NCI-H524 (cell line): ENCODE results near the gene MARS2.
"Not testable (repeated sequence)": the region's sequence is repeated elsewhere in the genome, so short reads cannot be mapped to it uniquely, and the experiment has no call there.

Experiments
- DNase-seq, 2 experiments: peaks; one replicate each; lab custom pipeline; 2025; lab: John Stamatoyannopoulos, UW

Gene MARS2

DNA sequence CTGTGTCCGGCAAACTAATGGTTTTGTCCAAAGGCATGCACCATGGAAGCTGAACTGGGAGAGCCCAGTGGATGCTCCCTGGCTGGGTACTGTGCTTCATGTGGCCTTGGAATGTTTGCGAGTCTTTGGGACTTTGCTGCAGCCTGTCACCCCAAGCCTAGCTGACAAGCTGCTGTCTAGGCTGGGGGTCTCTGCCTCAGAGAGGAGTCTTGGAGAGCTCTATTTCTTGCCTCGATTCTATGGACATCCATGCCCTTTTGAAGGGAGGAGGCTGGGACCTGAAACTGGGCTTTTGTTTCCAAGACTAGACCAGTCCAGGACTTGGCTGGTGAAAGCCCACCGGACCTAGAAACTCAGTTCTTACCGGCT, 1.7 kb downstream of the MARS2 start:
- no peak for DNase-seq

DNA sequence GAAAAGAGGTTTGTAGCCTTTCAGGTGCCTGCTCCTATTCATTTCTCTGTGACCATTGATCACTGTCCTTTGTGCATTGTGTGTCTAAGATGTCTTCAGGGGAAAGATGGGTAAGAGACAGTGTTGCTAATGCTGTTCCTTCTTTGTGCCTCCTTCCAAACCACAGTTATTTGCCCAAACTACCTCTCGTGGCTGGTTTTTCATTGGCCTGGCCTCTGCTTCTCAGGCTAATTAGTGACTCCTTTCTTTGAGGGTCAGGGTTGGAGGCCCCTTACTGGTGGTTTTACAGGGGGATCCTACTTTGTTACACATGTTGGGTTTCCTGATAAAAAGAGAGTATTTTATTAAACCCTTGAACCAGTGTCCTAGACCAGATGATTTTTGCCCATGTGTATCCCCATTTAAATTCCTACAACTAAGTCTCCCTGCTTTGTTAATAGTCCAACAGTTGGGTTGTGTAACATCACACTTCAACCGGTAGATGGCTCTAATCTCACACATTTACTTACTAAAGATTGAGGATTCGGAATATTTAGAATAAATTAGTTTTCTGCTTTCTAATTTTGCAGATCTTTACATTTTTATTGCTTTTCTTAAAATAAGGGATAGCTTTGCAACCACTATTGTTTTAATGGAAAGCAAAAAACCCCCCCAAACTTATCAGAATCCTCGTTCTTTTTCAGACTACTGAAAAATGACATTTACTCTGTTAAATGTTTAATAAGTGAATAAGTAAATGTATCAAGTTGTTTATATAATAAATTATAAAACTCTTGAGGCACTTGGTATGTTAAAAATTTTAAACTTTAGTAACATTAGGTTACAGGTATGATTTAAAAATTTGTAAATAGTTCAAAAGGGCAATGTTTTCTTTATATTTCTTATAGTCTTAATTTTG, 2.4 kb downstream of the MARS2 start:
- DNase-seq: peak in 1 of 2 experiments; percentile 51

GRCh38 chr2:197708331-197708730, 3.2 kb downstream of the MARS2 start:
- no peak for DNase-seq

DNA sequence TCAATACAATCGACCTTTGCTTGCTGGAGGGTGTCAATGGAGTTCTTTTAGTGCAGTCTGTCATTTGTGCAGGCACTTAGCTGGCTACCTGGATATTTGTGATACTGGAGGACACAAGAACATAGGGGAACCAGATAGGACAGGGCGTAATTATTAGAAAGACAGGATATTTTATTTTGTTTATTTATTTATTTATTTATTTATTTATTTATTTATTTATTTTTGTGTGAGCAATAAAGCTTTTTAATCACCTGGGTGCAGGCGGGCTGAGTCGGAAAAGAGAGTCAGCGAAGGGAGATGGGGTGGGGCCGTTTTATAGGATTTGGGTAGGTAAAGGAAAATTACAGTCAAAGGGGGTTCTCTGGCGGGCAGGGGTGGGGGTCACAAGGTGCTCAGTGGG, 4.0 kb downstream of the MARS2 start:
- not testable (repeated sequence) for DNase-seq

GRCh38 chr2:197710424-197711042, 5.4 kb downstream of the MARS2 start:
- no peak for DNase-seq

DNA sequence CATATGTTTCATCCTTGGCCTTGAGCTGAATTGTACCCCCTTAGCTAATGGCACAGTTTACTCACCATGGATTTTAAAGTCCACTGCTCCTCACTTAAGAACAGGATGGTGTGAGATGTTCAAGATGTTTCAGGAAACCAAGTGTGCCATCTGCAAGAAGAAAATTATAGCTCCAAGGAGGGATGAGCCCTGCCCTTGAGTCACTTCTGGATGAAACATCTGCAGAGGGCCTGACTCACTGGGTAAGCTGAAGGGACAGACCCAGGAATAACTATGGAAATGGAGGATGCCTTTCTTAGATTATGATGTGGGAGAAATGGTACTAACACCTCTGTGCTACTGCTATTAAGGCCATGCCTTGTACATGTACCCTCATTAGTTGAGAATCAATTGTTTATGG, 6.4 kb downstream of the MARS2 start:
- DNase-seq: no peak

DNA sequence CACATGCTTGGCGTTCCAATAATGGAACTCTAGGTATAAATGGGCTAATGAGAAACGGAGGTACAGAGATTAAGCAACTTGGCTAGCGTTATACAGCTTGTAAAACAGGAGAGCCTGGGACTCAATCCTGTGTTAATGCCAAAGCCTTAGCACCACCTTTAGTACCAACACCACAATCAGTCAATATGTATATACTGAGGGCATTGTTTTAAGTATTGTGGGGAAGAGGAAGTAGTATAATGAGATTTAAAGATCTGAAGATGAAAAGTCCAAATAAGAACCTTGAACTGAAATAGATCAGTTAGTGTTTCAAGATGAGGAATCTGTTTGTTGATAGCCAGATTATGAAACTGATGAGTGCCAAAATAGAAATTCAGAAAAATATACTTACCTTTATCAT, 8.1 kb downstream of the MARS2 start:
- DNase-seq: no peak

- no peak for DNase-seq
Measured at GRCh38 chr2:197717863-197718262, 12.7 kb downstream of the MARS2 start.

- no peak for DNase-seq
Measured at GRCh38 chr2:197727011-197727410, 21.8 kb downstream of the MARS2 start.

GRCh38 chr2:197728555-197729544, 23.7 kb downstream of the MARS2 start:
- DNase-seq: not testable (repeated sequence)

GRCh38 chr2:197740200-197740599, 35.0 kb downstream of the MARS2 start:
- DNase-seq: no peak
